GM18909 (cell line): ENCODE data around the gene FMR1.

Source experiments
- ATAC-seq: cut with Tn5 transposase; IDR thresholded peaks from one replicate; pipeline ENCODE4 v1.9.1; 2021; ENCODE audit warnings: mild to moderate bottlenecking; ENCODE audit not compliant: unreplicated experiment, poor library complexity

Gene FMR1

GRCh38 chrX:147911192-147912022 is at the start of gene FMR1:
FMR1 (plus strand) TSS chrX:147911919; CDS start chrX:147912180, 261 bp downstream.
- ATAC-seq = peak; percentile 88

GRCh38 chrX:147875866-147876596 is 35.7 kb upstream of the FMR1 start:
- peak; percentile 99 for ATAC-seq

- no peak for ATAC-seq
Measured at GRCh38 chrX:147876849-147877646, 34.7 kb upstream of the FMR1 start.

GRCh38 chrX:147877726-147878125 is 34.0 kb upstream of the FMR1 start:
- no peak for ATAC-seq

- peak; percentile 83 for ATAC-seq
Measured at GRCh38 chrX:147884958-147885357, 26.8 kb upstream of the FMR1 start.

- no peak for ATAC-seq
Measured at GRCh38 chrX:147890756-147891155, 21.0 kb upstream of the FMR1 start.

GRCh38 chrX:147891896-147892295 is 19.8 kb upstream of the FMR1 start:
- no peak for ATAC-seq

DNA sequence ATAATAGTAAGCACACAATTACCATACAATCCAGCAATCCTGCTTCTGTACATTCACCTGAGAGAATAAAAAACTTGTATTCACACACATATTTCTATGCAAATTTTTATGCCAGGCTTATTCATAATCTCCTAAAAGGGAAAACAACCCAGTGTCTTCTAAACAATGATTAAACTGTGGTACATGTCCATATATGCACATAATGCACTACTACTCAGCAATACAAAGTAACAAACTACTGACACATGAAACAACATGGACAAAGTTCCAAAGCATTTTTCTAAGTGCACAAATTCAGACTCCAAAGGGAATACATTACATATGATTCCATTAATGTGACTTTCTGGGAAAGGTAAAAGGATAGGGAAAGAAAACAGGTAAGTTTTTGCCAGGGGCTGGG is 18.0 kb upstream of the FMR1 start:
- no peak for ATAC-seq

- ATAC-seq = no peak
Measured at GRCh38 chrX:147894366-147894963, 17.3 kb upstream of the FMR1 start.

GRCh38 chrX:147897117-147897516 is 14.6 kb upstream of the FMR1 start:
- ATAC-seq = no peak

- ATAC-seq = no peak
Measured at GRCh38 chrX:147898951-147899350, 12.8 kb upstream of the FMR1 start.

GRCh38 chrX:147899379-147900114 is 12.2 kb upstream of the FMR1 start:
- peak; percentile 96 for ATAC-seq

GRCh38 chrX:147900349-147900748 is 11.4 kb upstream of the FMR1 start:
- no peak for ATAC-seq

- ATAC-seq = no peak
Measured at GRCh38 chrX:147901461-147902126, 10.1 kb upstream of the FMR1 start.

DNA sequence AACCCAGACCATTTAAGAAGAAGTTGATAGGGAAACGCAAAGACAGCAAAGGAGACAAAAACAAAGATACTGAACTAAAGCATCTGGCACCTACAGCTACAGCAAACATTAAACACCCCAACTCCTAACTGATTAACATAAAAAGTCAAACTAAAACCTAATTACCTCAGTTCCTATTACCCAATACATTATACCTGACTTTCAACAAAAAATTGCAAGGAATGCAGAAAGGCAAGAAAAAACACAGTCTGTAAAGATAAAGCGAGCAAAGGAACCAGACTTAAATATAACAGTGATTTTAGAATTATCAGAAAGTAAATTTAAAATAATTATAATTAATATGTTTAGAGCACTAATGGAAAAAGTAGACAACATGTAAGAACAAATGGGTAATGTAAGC is 9.4 kb upstream of the FMR1 start:
- no peak for ATAC-seq

DNA sequence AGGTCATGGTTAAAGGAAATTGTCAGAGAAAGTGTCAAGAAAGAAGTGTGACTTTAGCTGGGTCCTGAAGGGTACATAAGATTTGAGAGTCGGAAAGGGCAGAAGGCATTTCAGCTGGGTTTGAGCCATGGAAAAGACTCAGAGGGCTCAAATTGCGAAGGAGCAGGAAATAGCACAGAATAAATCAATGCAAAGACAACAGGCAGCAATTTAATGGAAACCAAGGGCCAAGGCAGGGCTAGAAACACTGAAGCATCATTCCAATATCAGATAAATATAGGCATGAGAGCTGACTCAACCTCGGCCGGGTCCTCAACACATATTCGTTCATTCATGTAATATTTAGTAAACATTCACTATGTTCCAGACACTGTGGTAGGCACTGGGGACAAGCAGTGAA is 3.6 kb upstream of the FMR1 start:
- no peak for ATAC-seq

- ATAC-seq = no peak
Measured at GRCh38 chrX:147910607-147911006, 1.1 kb upstream of the FMR1 start.

GRCh38 chrX:147912093-147912801 is 528 bp downstream of the FMR1 start:
- peak; percentile 36 for ATAC-seq

DNA sequence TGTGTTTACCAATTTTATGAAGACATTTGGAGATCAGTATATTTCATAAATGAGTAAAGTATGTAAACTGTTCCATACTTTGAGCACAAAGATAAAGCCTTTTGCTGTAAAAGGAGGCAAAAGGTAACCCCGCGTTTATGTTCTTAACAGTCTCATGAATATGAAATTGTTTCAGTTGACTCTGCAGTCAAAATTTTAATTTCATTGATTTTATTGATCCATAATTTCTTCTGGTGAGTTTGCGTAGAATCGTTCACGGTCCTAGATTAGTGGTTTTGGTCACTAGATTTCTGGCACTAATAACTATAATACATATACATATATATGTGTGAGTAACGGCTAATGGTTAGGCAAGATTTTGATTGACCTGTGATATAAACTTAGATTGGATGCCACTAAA is 1.9 kb downstream of the FMR1 start:
- ATAC-seq = no peak
